Caco-2 (cell line): ENCODE measurements around the gene AHNAK. TPM values are rescaled to one million over a fixed set of nuclear protein-coding genes. Genes with fewer than 3 reads are reported as not detected.

Experiments
- BruUV-seq: library from RNA; stranded (reverse); fragments of 400-500 nt; replicated peaks from 2 replicates; lab custom pipeline; 2021; lab: Mats Ljungman, UMichigan
- CTCF ChIA-PET: fragments of 300-600 bp; sonication (Branson Sonifier 250); formaldehyde crosslinking; loops from one replicate; lab custom pipeline; 2022; ENCODE audit warnings: antibody characterized with exemption; lab: Charles Lee
- POLR2A ChIA-PET: fragments of 300-600 bp; sonication (Branson Sonifier 250); formaldehyde crosslinking; loops from one replicate; lab custom pipeline; 2022; ENCODE audit warnings: antibody characterized with exemption; lab: Charles Lee
- DNase-seq, 2 experiments: peaks; one replicate each; pipeline versions ENCODE4 v3.0.0 to v3.0.0-alpha.2; 2020 to 2022
- H3K27me3 ChIP-seq: replicated peaks from 2 replicates; pipeline ENCODE4 v1.6.0; 2011; ENCODE audit warnings: low read length; ENCODE audit not compliant: control insufficient read depth, insufficient read depth
- H3K36me3 ChIP-seq: 2 replicates; pipeline ENCODE4 v1.5.1; 2011; ENCODE audit warnings: low read length; ENCODE audit not compliant: control insufficient read depth, insufficient read depth
- H3K4me1 ChIP-seq: fragments of 250-450 bp; sonication (Bioruptor Pico); 2 replicates; pipeline ENCODE4 v1.5.1; 2020; ENCODE audit warnings: mild to moderate bottlenecking
- H3K4me3 ChIP-seq: 2 replicates; pipeline ENCODE4 v1.5.1; 2011; ENCODE audit warnings: low read depth, mild to moderate bottlenecking, control low read depth, low read length
- H3K9me3 ChIP-seq: fragments of 250-450 bp; sonication (Bioruptor Pico); 2 replicates; pipeline ENCODE4 v1.5.1; 2020; ENCODE audit warnings: mild to moderate bottlenecking, moderate library complexity
- H3K27ac Mint-ChIP-seq: one replicate; pipeline ENCODE4 v1.8.0; 2022; ENCODE audit warnings: mixed read lengths; ENCODE audit not compliant: unreplicated experiment
- H3K27me3 Mint-ChIP-seq: one replicate; pipeline ENCODE4 v1.8.0; 2022; ENCODE audit warnings: mixed read lengths; ENCODE audit not compliant: insufficient read depth, unreplicated experiment
- H3K36me3 Mint-ChIP-seq: one replicate; pipeline ENCODE4 v1.8.0; 2022; ENCODE audit warnings: mild to moderate bottlenecking, mixed read lengths; ENCODE audit not compliant: insufficient read depth, unreplicated experiment
- H3K4me1 Mint-ChIP-seq: one replicate; pipeline ENCODE4 v1.8.0; 2022; ENCODE audit warnings: low read depth, mixed read lengths; ENCODE audit not compliant: unreplicated experiment
- H3K4me3 Mint-ChIP-seq: one replicate; pipeline ENCODE4 v1.8.0; 2022; ENCODE audit warnings: mild to moderate bottlenecking, moderate library complexity, mixed read lengths; ENCODE audit not compliant: unreplicated experiment
- H3K9me3 Mint-ChIP-seq: one replicate; pipeline ENCODE4 v1.8.0; 2022; ENCODE audit warnings: mixed read lengths; ENCODE audit not compliant: unreplicated experiment
- intact Hi-C: fragments of 100-400 bp; cut with micrococcal nuclease; formaldehyde crosslinking; loops from one replicate; pipeline ENCODE4 v1.10.0; 2022; ENCODE audit not compliant: unreplicated experiment
- total RNA-seq: library from RNA; stranded (reverse); gene quantifications from 2 replicates; pipeline ENCODE4 v1.2.3, GENCODE V29; 2022
- TF ChIP-seq, protein P1 (sequence below), 2 experiments: fragments of 200-600 bp in 1 of 2; IDR thresholded peaks; 1 replicate in 1 of 2; 2 replicates in 1 of 2; pipeline versions ENCODE4 v1.5.1 to v1.8.0; 2011 to 2022; ENCODE audit warnings: antibody characterized with exemption in 1 of 2, control low read depth in 1 of 2, inconsistent platforms in 1 of 2, low read depth in 1 of 2, low read length in 1 of 2, mild to moderate bottlenecking in 1 of 2, moderate library complexity in 1 of 2; ENCODE audit not compliant: insufficient read depth in 1 of 2, severe bottlenecking in 1 of 2, unreplicated experiment in 1 of 2

Gene AHNAK
- total RNA-seq, 1 experiment from 2014 or later: 312 TPM

DNA sequence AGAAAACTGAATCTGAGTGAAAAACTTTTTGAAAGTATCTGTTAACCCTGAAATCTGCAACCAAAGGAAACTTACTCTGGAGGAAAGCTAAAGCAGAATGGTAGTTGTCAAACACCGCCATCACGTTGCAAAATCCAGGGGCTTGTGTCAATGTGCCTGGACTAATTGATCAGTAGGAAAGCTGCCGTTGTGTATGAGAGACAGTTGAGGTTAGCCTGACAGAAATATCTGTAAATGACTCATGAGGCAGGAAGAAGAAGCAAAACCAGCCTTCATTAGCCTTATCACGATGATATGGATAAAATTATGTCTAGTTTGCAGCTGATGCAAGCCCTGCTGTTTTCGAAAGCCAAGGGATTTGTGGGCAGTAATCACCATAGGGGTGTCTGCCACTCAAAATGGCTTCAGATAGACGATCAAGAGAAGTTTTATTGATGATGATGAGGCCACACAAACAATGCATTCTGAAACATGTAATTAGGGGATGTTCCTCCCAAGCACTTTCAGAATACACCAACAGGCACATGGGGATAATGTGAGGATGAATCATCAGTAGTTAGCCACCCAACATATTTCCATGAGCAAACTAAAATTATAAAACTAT lies 118.9 kb downstream of the AHNAK start:
- ChIA-PET POLR2A (no interaction called here), CTCF (interaction anchor here (1.6 kb wide), 1 partner anchor 164 kb away, joined by 3 read pairs; the partner anchor contains the start of gene TUT1)
- Histone ChIP-seq H3K9me3 (no peaks in the 10 kb centered on the region), H3K36me3 (no peaks in the 10 kb centered on the region), H3K4me3 (no peak overlapping the region), H3K4me1 (peaks cover 75% of the 10 kb centered on the region), H3K27me3 (no peaks in the 10 kb centered on the region)
- no peak overlapping the region for H3K4me3 Mint-ChIP-seq
- peaks cover 46% of the 10 kb centered on the region for H3K4me1 Mint-ChIP-seq
- H3K9me3 Mint-ChIP-seq: no peaks in the 10 kb centered on the region
- no TSS peak for BruUV-seq
- H3K36me3 Mint-ChIP-seq: peaks cover 24% of the 10 kb centered on the region
- DNase-seq: no peak
- no peaks in the 10 kb centered on the region for H3K27me3 Mint-ChIP-seq
- TF ChIP-seq, protein P1, sequence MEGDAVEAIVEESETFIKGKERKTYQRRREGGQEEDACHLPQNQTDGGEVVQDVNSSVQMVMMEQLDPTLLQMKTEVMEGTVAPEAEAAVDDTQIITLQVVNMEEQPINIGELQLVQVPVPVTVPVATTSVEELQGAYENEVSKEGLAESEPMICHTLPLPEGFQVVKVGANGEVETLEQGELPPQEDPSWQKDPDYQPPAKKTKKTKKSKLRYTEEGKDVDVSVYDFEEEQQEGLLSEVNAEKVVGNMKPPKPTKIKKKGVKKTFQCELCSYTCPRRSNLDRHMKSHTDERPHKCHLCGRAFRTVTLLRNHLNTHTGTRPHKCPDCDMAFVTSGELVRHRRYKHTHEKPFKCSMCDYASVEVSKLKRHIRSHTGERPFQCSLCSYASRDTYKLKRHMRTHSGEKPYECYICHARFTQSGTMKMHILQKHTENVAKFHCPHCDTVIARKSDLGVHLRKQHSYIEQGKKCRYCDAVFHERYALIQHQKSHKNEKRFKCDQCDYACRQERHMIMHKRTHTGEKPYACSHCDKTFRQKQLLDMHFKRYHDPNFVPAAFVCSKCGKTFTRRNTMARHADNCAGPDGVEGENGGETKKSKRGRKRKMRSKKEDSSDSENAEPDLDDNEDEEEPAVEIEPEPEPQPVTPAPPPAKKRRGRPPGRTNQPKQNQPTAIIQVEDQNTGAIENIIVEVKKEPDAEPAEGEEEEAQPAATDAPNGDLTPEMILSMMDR (IDR thresholded peaks at IDR 0.05; ENCODE audit: insufficient read depth in 1 of 2, low read depth in 1 of 2, low read length in 1 of 2, severe bottlenecking in 1 of 2, unreplicated experiment in 1 of 2): no peak
- H3K27ac Mint-ChIP-seq: peak overlapping the region; percentile 91
- intact Hi-C loops: loop anchor here (2.0 to 5.0 kb wide), 3 partner anchors 33 to 81 kb away; no protein-coding TSS in a partner anchor

DNA sequence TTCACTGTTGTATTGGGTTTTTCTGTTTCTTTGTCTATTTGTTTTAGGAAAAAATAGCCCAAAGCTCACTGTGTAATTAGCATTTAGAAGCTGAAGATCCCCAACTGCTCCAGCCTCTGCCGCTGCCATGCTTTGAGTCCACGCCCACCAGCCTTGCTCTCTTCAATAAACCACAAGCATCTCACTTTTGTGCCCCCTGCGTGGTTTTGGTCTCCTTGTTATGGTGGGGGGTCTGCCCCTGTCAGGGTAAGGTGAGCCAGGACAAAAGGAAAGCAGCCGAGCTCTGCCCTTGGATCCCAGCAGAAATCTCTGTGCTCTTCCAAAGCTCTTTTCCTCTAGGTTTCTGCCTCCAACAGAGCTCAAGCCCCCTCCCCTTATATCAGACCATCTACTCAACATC lies 123.6 kb downstream of the AHNAK start:
- H3K27me3 Mint-ChIP-seq: no peaks in the 10 kb centered on the region
- ChIA-PET POLR2A (interaction anchor here (0.5 kb wide), 1 partner anchor 47 kb away, joined by 4 read pairs; no protein-coding TSS in a partner anchor), CTCF (interaction anchor here (0.6 to 4.4 kb wide), 6 partner anchors 29 to 137 kb away, joined by 5 to 56 read pairs (median 30); no protein-coding TSS in a partner anchor)
- no TSS peak for BruUV-seq
- peaks cover 35% of the 10 kb centered on the region for H3K4me1 Mint-ChIP-seq
- H3K27me3 ChIP-seq: no peaks in the 10 kb centered on the region
- DNase-seq: no peak
- H3K4me1 ChIP-seq: peaks cover 47% of the 10 kb centered on the region
- intact Hi-C loops: no loop called here
- H3K36me3 ChIP-seq: no peaks in the 10 kb centered on the region
- peaks cover 21% of the 10 kb centered on the region for H3K36me3 Mint-ChIP-seq
- H3K27ac Mint-ChIP-seq: peak overlapping the region; percentile 63
- H3K9me3 Mint-ChIP-seq: peaks cover 1% of the 10 kb centered on the region
- TF ChIP-seq, protein P1 (IDR thresholded peaks at IDR 0.05; ENCODE audit: insufficient read depth in 1 of 2, low read depth in 1 of 2, low read length in 1 of 2, severe bottlenecking in 1 of 2, unreplicated experiment in 1 of 2): no peak
- H3K4me3 Mint-ChIP-seq: peak overlapping the region; percentile 20
- no peak overlapping the region for H3K4me3 ChIP-seq
- H3K9me3 ChIP-seq: no peaks in the 10 kb centered on the region

DNA sequence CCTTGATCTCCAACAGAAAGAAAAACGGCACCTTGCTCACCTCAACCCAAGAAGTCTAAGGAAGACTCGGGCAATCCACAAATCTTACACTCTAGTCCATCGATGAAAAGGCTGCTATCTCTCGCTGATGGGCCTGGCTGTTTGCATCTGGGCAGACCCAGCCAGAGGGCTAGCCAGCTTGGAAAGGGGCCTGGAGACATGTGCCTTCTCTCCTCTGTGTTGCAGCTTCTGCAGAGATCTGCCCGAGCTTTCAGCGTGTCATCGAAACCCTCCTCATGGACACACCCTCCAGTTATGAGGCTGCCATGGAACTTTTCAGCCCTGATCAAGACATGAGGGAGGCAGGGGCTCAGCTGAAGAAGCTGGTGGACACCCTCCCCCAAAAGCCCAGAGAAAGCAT lies 124.6 kb downstream of the AHNAK start:
- H3K9me3 ChIP-seq: no peaks in the 10 kb centered on the region
- TF ChIP-seq, protein P1 (IDR thresholded peaks at IDR 0.05; ENCODE audit: insufficient read depth in 1 of 2, low read depth in 1 of 2, low read length in 1 of 2, severe bottlenecking in 1 of 2, unreplicated experiment in 1 of 2): no peak
- Mint-ChIP-seq H3K4me1 (peaks cover 38% of the 10 kb centered on the region), H3K36me3 (peaks cover 21% of the 10 kb centered on the region), H3K4me3 (no peak overlapping the region), H3K9me3 (peaks cover 8% of the 10 kb centered on the region), H3K27me3 (no peaks in the 10 kb centered on the region), H3K27ac (peak overlapping the region; percentile 49)
- peaks cover 36% of the 10 kb centered on the region for H3K4me1 ChIP-seq
- DNase-seq: no peak
- H3K27me3 ChIP-seq: no peaks in the 10 kb centered on the region
- POLR2A ChIA-PET: no interaction called here
- CTCF ChIA-PET: interaction anchor here (0.7 to 3.4 kb wide), 5 partner anchors 28 to 139 kb away, joined by 3 to 32 read pairs (median 4); no protein-coding TSS in a partner anchor
- intact Hi-C loops: no loop called here
- no peaks in the 10 kb centered on the region for H3K36me3 ChIP-seq
- no peak overlapping the region for H3K4me3 ChIP-seq
- no TSS peak for BruUV-seq
